Body of pancreas (tissue), 4 donors: ENCODE measurements around the gene MED15. TPM values are rescaled to one million over a fixed set of nuclear protein-coding genes. Genes with fewer than 3 reads are reported as not detected.
"Not testable (repeated sequence)": the region's sequence is repeated elsewhere in the genome, so short reads cannot be mapped to it uniquely, and the experiment has no call there.

ENCODE experiments used
- ATAC-seq: fragments of 150-250 bp; one replicate; pipeline ENCODE4 v1.9.1; 2016
- DNase-seq, 4 donors: peaks; one replicate each; pipeline ENCODE4 v3.0.0-alpha.2; 2019
- H3K27ac ChIP-seq, 4 donors: fragments of 200-600 bp; sonication (generic); 1 replicate in 3 of 4; 2 replicates in 1 of 4; pipeline versions ENCODE4 v1.5.1 to v1.6.1; 2016 to 2019; ENCODE audit warnings: mild to moderate bottlenecking in 1 of 4, mixed read lengths in 1 of 4, moderate library complexity in 1 of 4
- H3K27me3 ChIP-seq, 2 donors: fragments of 200-600 bp; sonication (generic); one replicate each; pipeline ENCODE4 v1.6.0; 2016; ENCODE audit warnings: mild to moderate bottlenecking in 1 of 2
- H3K36me3 ChIP-seq, 2 donors: fragments of 200-600 bp; sonication (generic); replicated peaks in 1 of 2; 2 replicates each; pipeline ENCODE4 v1.5.1; 2016; ENCODE audit warnings: low read depth in 2 of 2; ENCODE audit not compliant: insufficient read depth in 1 of 2
- H3K4me1 ChIP-seq: fragments of 200-600 bp; sonication (generic); one replicate; pipeline ENCODE4 v1.6.0; 2016
- H3K4me3 ChIP-seq, 2 donors: fragments of 200-600 bp; sonication (generic); 1 replicate in 1 of 2; 2 replicates in 1 of 2; pipeline ENCODE4 v1.5.1; 2016 to 2019
- H3K9me3 ChIP-seq, 3 donors: fragments of 200-600 bp; sonication (generic); 1 replicate in 2 of 3; 2 replicates in 1 of 3; pipeline ENCODE4 v1.5.1; 2016
- CTCF ChIP-seq, 7 experiments: fragments of 450-650 bp in 4 of 7; fragments of 200-600 bp in 3 of 7; sonication (generic) in 3 of 7; IDR thresholded peaks; one replicate each; pipeline ENCODE4 v1.5.1; 2016 to 2019; ENCODE audit warnings: antibody characterized with exemption in 7 of 7
- POLR2A ChIP-seq, 3 donors: fragments of 450-650 bp; IDR thresholded peaks; one replicate each; pipeline ENCODE4 v1.6.1; 2016; ENCODE audit warnings: antibody characterized with exemption in 3 of 3, mild to moderate bottlenecking in 2 of 3
- WGBS, 2 donors: methylation state at CpG; one replicate each; pipeline ENCODE4 v1.1.5; 2017; 5-methylcytosine and 5-hydroxymethylcytosine counted together
- intact Hi-C: fragments of 100-400 bp; cut with DNase I; formaldehyde crosslinking; loops from one replicate; pipeline ENCODE4 v1.15.1; 2023
- total RNA-seq, 2 donors: library from RNA; depleted of rRNA; stranded (reverse); fragments of >200 nt; gene quantifications; one replicate each; pipeline ENCODE4 v1.1.0, GENCODE V29; 2016

MED15 gene
- total RNA-seq, 2 donors from 2014 or later = 31.6 to 36.9 TPM

GRCh38 chr22:20495861-20496681 lies 11.3 kb upstream of the MED15 start:
- H3K27me3 ChIP-seq = no peaks in the 10 kb centered on the region
- DNase-seq (peak; percentile 91 to 94 (median 93)), ATAC-seq (peak; percentile 93)
- intact Hi-C loops = no loop called here
- H3K4me1 ChIP-seq = peaks cover 32% of the 10 kb centered on the region
- H3K4me3 ChIP-seq = peak overlapping the region; percentile 34 to 43
- H3K36me3 ChIP-seq = no peaks in the 10 kb centered on the region
- peak overlapping the region; percentile 92 to 97 (median 94) for H3K27ac ChIP-seq
- TF ChIP-seq POLR2A (IDR thresholded peaks at IDR 0.05) (peak; percentile 64 to 92 (median 89)), CTCF (IDR thresholded peaks at IDR 0.05) (peak; percentile 75 to 96 (median 89))
- H3K9me3 ChIP-seq = no peaks in the 10 kb centered on the region
- 0 to 1% methylated on average over 35 to 41 of the region's 54 CpGs for WGBS, 2 donors

GRCh38 chr22:20497426-20497825 lies 10.0 kb upstream of the MED15 start:
- Histone ChIP-seq H3K36me3 (no peaks in the 10 kb centered on the region), H3K27me3 (no peaks in the 10 kb centered on the region), H3K4me1 (peaks cover 28% of the 10 kb centered on the region), H3K9me3 (no peaks in the 10 kb centered on the region), H3K27ac (no peak overlapping the region), H3K4me3 (no peak overlapping the region)
- DNase-seq = no peak
- intact Hi-C loops = no loop called here
- 89 to 91% methylated on average over 3 of the region's 3 CpGs for WGBS, 2 donors
- TF ChIP-seq POLR2A (IDR thresholded peaks at IDR 0.05) (no peak), CTCF (IDR thresholded peaks at IDR 0.05) (no peak)
- no peak for ATAC-seq

GRCh38 chr22:20498913-20499312 lies 8.5 kb upstream of the MED15 start:
- Histone ChIP-seq H3K4me3 (no peak overlapping the region), H3K27me3 (no peaks in the 10 kb centered on the region), H3K27ac (no peak overlapping the region), H3K9me3 (no peaks in the 10 kb centered on the region), H3K36me3 (no peaks in the 10 kb centered on the region), H3K4me1 (peaks cover 21% of the 10 kb centered on the region)
- intact Hi-C loops = no loop called here
- no peak for TF ChIP-seq CTCF (IDR thresholded peaks at IDR 0.05)
- no peak for TF ChIP-seq POLR2A (IDR thresholded peaks at IDR 0.05)
- no peak for ATAC-seq
- 77 to 79% methylated on average over 3 of the region's 3 CpGs for WGBS, 2 donors
- DNase-seq = no peak

- H3K9me3 ChIP-seq = no peaks in the 10 kb centered on the region
- no peak overlapping the region for H3K4me3 ChIP-seq
- no peaks in the 10 kb centered on the region for H3K27me3 ChIP-seq
- intact Hi-C loops = no loop called here
- WGBS, 2 donors = 79 to 90% methylated on average over 5 to 7 of the region's 7 CpGs
- H3K36me3 ChIP-seq = no peaks in the 10 kb centered on the region
- TF ChIP-seq CTCF (IDR thresholded peaks at IDR 0.05) (no peak), POLR2A (IDR thresholded peaks at IDR 0.05) (no peak)
- DNase-seq (no peak), ATAC-seq (no peak)
- peaks cover 12% of the 10 kb centered on the region for H3K4me1 ChIP-seq
- no peak overlapping the region for H3K27ac ChIP-seq
These were observed 7.6 kb upstream of the MED15 start for GRCh38 chr22:20499769-20500168.

GRCh38 chr22:20503816-20504215 lies 3.6 kb upstream of the MED15 start:
- ATAC-seq = no peak
- intact Hi-C loops = no loop called here
- Histone ChIP-seq H3K27me3 (no peaks in the 10 kb centered on the region), H3K36me3 (no peaks in the 10 kb centered on the region), H3K4me1 (peaks cover 11% of the 10 kb centered on the region), H3K4me3 (no peak overlapping the region), H3K27ac (peak overlapping the region in 1 of 4 donors; percentile 18), H3K9me3 (no peaks in the 10 kb centered on the region)
- no peak for DNase-seq
- TF ChIP-seq CTCF (IDR thresholded peaks at IDR 0.05) = no peak
- TF ChIP-seq POLR2A (IDR thresholded peaks at IDR 0.05) = no peak
- WGBS, 2 donors = 87% methylated on average over 2 of the region's 2 CpGs; no CpG with 5 or more reads in 1 of the 2 donors

- peaks cover 17% of the 10 kb centered on the region for H3K4me1 ChIP-seq
- intact Hi-C loops, H3K9me3 ChIP-seq, H3K4me3 ChIP-seq, H3K27me3 ChIP-seq, ATAC-seq, H3K36me3 ChIP-seq, DNase-seq: not testable (repeated sequence)
- peak overlapping the region in 1 of 4 donors; percentile 18 for H3K27ac ChIP-seq
- 77% methylated on average over 5 of the region's 5 CpGs for WGBS, 2 donors
These were observed 3.0 kb upstream of the MED15 start for GRCh38 chr22:20504293-20504922.
